Stimulated activated CD8-positive, alpha-beta memory T cell treated with anti-CD3 and anti-CD28 coated beads, Interleukin-4, amount 100 ng/mL, for 4 hours (primary cell): Measurements from ENCODE around the gene HAGH.
"Not testable (repeated sequence)": the region's sequence is repeated elsewhere in the genome, so short reads cannot be mapped to it uniquely, and the experiment has no call there.

ENCODE experiments used
- DNase-seq, 2 donors: peaks; one replicate each; pipeline ENCODE4 v3.0.0-alpha.2; 2020; ENCODE audit warnings: low read depth in 2 of 2, low spot score in 1 of 2

HAGH gene

GRCh38 chr16:1815461-1815860 is 11.2 kb downstream of the HAGH start:
- no peak for DNase-seq

- no peak for DNase-seq
Measured at GRCh38 chr16:1812732-1813163, 13.9 kb downstream of the HAGH start.

- no peak for DNase-seq
Measured at GRCh38 chr16:1810536-1810935, 16.1 kb downstream of the HAGH start.

GRCh38 chr16:1810106-1810505 is 16.5 kb downstream of the HAGH start:
- no peak for DNase-seq

GRCh38 chr16:1809281-1809801 is 17.3 kb downstream of the HAGH start:
- no peak for DNase-seq

GRCh38 chr16:1808691-1809090 is 17.9 kb downstream of the HAGH start:
- DNase-seq, result no peak

GRCh38 chr16:1807626-1808025 is 19.0 kb downstream of the HAGH start:
- no peak for DNase-seq

- DNase-seq, result no peak
Measured at GRCh38 chr16:1800701-1801100, 25.9 kb downstream of the HAGH start.

- DNase-seq, result not testable (repeated sequence)
Measured at GRCh38 chr16:1799263-1799662, 27.4 kb downstream of the HAGH start.

- DNase-seq, result no peak
Measured at GRCh38 chr16:1794908-1795666, 31.5 kb downstream of the HAGH start.

- DNase-seq, result no peak
Measured at GRCh38 chr16:1794221-1794871, 32.3 kb downstream of the HAGH start.

- no peak for DNase-seq
Measured at GRCh38 chr16:1793578-1794220, 32.9 kb downstream of the HAGH start, which contains the start of gene IGFALS. TSS of gene IGFALS (minus strand) at chr16:1793705. CDS start at chr16:1793652, 53 bp downstream.

- no peak for DNase-seq
Measured at GRCh38 chr16:1792836-1793577, 33.6 kb downstream of the HAGH start.

- no peak for DNase-seq
Measured at GRCh38 chr16:1791943-1792812, 34.4 kb downstream of the HAGH start.

GRCh38 chr16:1791256-1791942 is 35.2 kb downstream of the HAGH start:
- DNase-seq, result no peak

- DNase-seq, result no peak
Measured at GRCh38 chr16:1790611-1791255, 35.9 kb downstream of the HAGH start.

- no peak for DNase-seq
Measured at GRCh38 chr16:1790261-1790610, 36.4 kb downstream of the HAGH start.

- no peak for DNase-seq
Measured at GRCh38 chr16:1789643-1790045, 37.0 kb downstream of the HAGH start.

GRCh38 chr16:1788708-1789100 is 37.9 kb downstream of the HAGH start:
- no peak for DNase-seq
